HL-60 (cell line): ENCODE measurements around the gene ACOX3.
"Not testable (repeated sequence)": the region's sequence is repeated elsewhere in the genome, so short reads cannot be mapped to it uniquely, and the experiment has no call there.

Experiments used
- CTCF ChIP-seq: IDR thresholded peaks from one replicate; pipeline ENCODE4 v1.5.1; 2011; ENCODE audit warnings: low read length, control low read depth, inconsistent platforms; ENCODE audit not compliant: insufficient read depth
- POLR2AphosphoS5 ChIP-seq: IDR thresholded peaks from 2 replicates; pipeline ENCODE4 v1.6.1; 2012; ENCODE audit warnings: low read depth

- TF ChIP-seq CTCF, POLR2AphosphoS5: not testable (repeated sequence)
These were observed 99.2 kb downstream of the ACOX3 start for GRCh38 chr4:8341281-8341680.
